Activated naive CD8-positive, alpha-beta T cell treated with anti-CD3 and anti-CD28 coated beads for 36 hours (primary cell): ENCODE measurements around the gene NTM. TPM values are rescaled to one million over a fixed set of nuclear protein-coding genes. Genes with fewer than 3 reads are reported as not detected.

ENCODE experiments used
- DNase-seq: peaks from one replicate; pipeline ENCODE4 v3.0.0; 2021
- H3K27ac Mint-ChIP-seq: one replicate; pipeline ENCODE4 v1.8.0; 2022; ENCODE audit warnings: mild to moderate bottlenecking, moderate library complexity, mixed read lengths
- H3K27me3 Mint-ChIP-seq: one replicate; pipeline ENCODE4 v1.8.0; 2022; ENCODE audit warnings: mild to moderate bottlenecking, mixed read lengths
- H3K36me3 Mint-ChIP-seq: one replicate; pipeline ENCODE4 v1.8.0; 2021; ENCODE audit warnings: mild to moderate bottlenecking, mixed read lengths
- H3K4me1 Mint-ChIP-seq: one replicate; pipeline ENCODE4 v1.8.0; 2021; ENCODE audit warnings: mixed read lengths
- H3K4me3 Mint-ChIP-seq: one replicate; pipeline ENCODE4 v1.8.0; 2022; ENCODE audit warnings: mild to moderate bottlenecking, moderate library complexity, mixed read lengths
- H3K9me3 Mint-ChIP-seq: one replicate; pipeline ENCODE4 v1.8.0; 2022; ENCODE audit warnings: mixed read lengths
- total RNA-seq, 2 experiments: library from RNA; stranded (reverse); gene quantifications; one replicate each; pipeline ENCODE4 v1.2.3, GENCODE V29; 2021

The NTM gene
- total RNA-seq, 2 experiments from 2014 or later, result not detected

GRCh38 chr11:132330515-132330914 lies 960.1 kb downstream of the NTM start:
- H3K4me3 Mint-ChIP-seq, result no peak overlapping the region
- H3K4me1 Mint-ChIP-seq, result no peaks in the 10 kb centered on the region
- no peak overlapping the region for H3K27ac Mint-ChIP-seq

GRCh38 chr11:132332521-132332920 lies 962.1 kb downstream of the NTM start:
- Mint-ChIP-seq H3K27ac (no peak overlapping the region), H3K4me3 (no peak overlapping the region), H3K36me3 (no peaks in the 10 kb centered on the region), H3K27me3 (no peaks in the 10 kb centered on the region), H3K9me3 (no peaks in the 10 kb centered on the region), H3K4me1 (no peaks in the 10 kb centered on the region)
- no peak for DNase-seq

More at GRCh38 chr11:132330515-132330914, 960.1 kb downstream of the NTM start:
- no peaks in the 10 kb centered on the region for H3K27me3 Mint-ChIP-seq
- H3K36me3 Mint-ChIP-seq, result no peaks in the 10 kb centered on the region
- no peaks in the 10 kb centered on the region for H3K9me3 Mint-ChIP-seq
- DNase-seq, result no peak

- no peaks in the 10 kb centered on the region for H3K36me3 Mint-ChIP-seq
- no peaks in the 10 kb centered on the region for H3K9me3 Mint-ChIP-seq
- H3K4me3 Mint-ChIP-seq, result no peak overlapping the region
- no peak overlapping the region for H3K27ac Mint-ChIP-seq
- no peaks in the 10 kb centered on the region for H3K4me1 Mint-ChIP-seq
- no peaks in the 10 kb centered on the region for H3K27me3 Mint-ChIP-seq
- DNase-seq, result no peak
Measured at GRCh38 chr11:132334769-132335280, 964.4 kb downstream of the NTM start.

GRCh38 chr11:132335311-132335710 lies 964.9 kb downstream of the NTM start:
- Mint-ChIP-seq H3K36me3 (no peaks in the 10 kb centered on the region), H3K4me1 (no peaks in the 10 kb centered on the region), H3K4me3 (no peak overlapping the region), H3K27me3 (no peaks in the 10 kb centered on the region), H3K27ac (no peak overlapping the region), H3K9me3 (no peaks in the 10 kb centered on the region)
- DNase-seq, result no peak

GRCh38 chr11:132336781-132337535 lies 966.5 kb downstream of the NTM start:
- Mint-ChIP-seq H3K27ac (no peak overlapping the region), H3K36me3 (no peaks in the 10 kb centered on the region), H3K4me3 (no peak overlapping the region), H3K27me3 (no peaks in the 10 kb centered on the region), H3K9me3 (no peaks in the 10 kb centered on the region), H3K4me1 (no peaks in the 10 kb centered on the region)
- no peak for DNase-seq

GRCh38 chr11:132337819-132338416 lies 967.5 kb downstream of the NTM start:
- Mint-ChIP-seq H3K27ac (no peak overlapping the region), H3K27me3 (no peaks in the 10 kb centered on the region)
- no peak for DNase-seq

GRCh38 chr11:132342408-132342807 lies 972.0 kb downstream of the NTM start:
- Mint-ChIP-seq H3K36me3 (no peaks in the 10 kb centered on the region), H3K4me1 (no peaks in the 10 kb centered on the region), H3K27me3 (no peaks in the 10 kb centered on the region), H3K4me3 (no peak overlapping the region), H3K27ac (no peak overlapping the region), H3K9me3 (no peaks in the 10 kb centered on the region)
- DNase-seq, result no peak

More at GRCh38 chr11:132337819-132338416, 967.5 kb downstream of the NTM start:
- no peaks in the 10 kb centered on the region for H3K9me3 Mint-ChIP-seq
- H3K36me3 Mint-ChIP-seq, result no peaks in the 10 kb centered on the region
- H3K4me3 Mint-ChIP-seq, result no peak overlapping the region
- H3K4me1 Mint-ChIP-seq, result no peaks in the 10 kb centered on the region

GRCh38 chr11:132343445-132344175 lies 973.2 kb downstream of the NTM start:
- H3K4me1 Mint-ChIP-seq, result no peaks in the 10 kb centered on the region
- H3K9me3 Mint-ChIP-seq, result no peaks in the 10 kb centered on the region
- no peaks in the 10 kb centered on the region for H3K27me3 Mint-ChIP-seq
- H3K36me3 Mint-ChIP-seq, result no peaks in the 10 kb centered on the region
- DNase-seq, result no peak
- no peak overlapping the region for H3K27ac Mint-ChIP-seq
- H3K4me3 Mint-ChIP-seq, result no peak overlapping the region

GRCh38 chr11:132346558-132347148 lies 976.2 kb downstream of the NTM start:
- Mint-ChIP-seq H3K9me3 (no peaks in the 10 kb centered on the region), H3K27ac (no peak overlapping the region), H3K27me3 (no peaks in the 10 kb centered on the region), H3K36me3 (no peaks in the 10 kb centered on the region), H3K4me1 (no peaks in the 10 kb centered on the region), H3K4me3 (no peak overlapping the region)
- no peak for DNase-seq

- H3K9me3 Mint-ChIP-seq, result no peaks in the 10 kb centered on the region
- no peaks in the 10 kb centered on the region for H3K36me3 Mint-ChIP-seq
- no peak overlapping the region for H3K4me3 Mint-ChIP-seq
- no peaks in the 10 kb centered on the region for H3K4me1 Mint-ChIP-seq
- no peaks in the 10 kb centered on the region for H3K27me3 Mint-ChIP-seq
- no peak overlapping the region for H3K27ac Mint-ChIP-seq
- no peak for DNase-seq
Measured at GRCh38 chr11:132347156-132348090, 977.0 kb downstream of the NTM start.

GRCh38 chr11:132349811-132350733 lies 979.7 kb downstream of the NTM start:
- no peak overlapping the region for H3K4me3 Mint-ChIP-seq
- no peak overlapping the region for H3K27ac Mint-ChIP-seq
- H3K36me3 Mint-ChIP-seq, result no peaks in the 10 kb centered on the region
- H3K4me1 Mint-ChIP-seq, result no peaks in the 10 kb centered on the region
- no peak for DNase-seq
- H3K9me3 Mint-ChIP-seq, result no peaks in the 10 kb centered on the region
- no peaks in the 10 kb centered on the region for H3K27me3 Mint-ChIP-seq

- Mint-ChIP-seq H3K4me1 (no peaks in the 10 kb centered on the region), H3K27ac (no peak overlapping the region), H3K4me3 (no peak overlapping the region), H3K36me3 (no peaks in the 10 kb centered on the region), H3K27me3 (no peaks in the 10 kb centered on the region), H3K9me3 (no peaks in the 10 kb centered on the region)
- DNase-seq, result no peak
Measured at GRCh38 chr11:132351050-132351449, 980.6 kb downstream of the NTM start.

GRCh38 chr11:132352497-132352896 lies 982.1 kb downstream of the NTM start:
- H3K4me1 Mint-ChIP-seq, result no peaks in the 10 kb centered on the region
- no peak overlapping the region for H3K4me3 Mint-ChIP-seq
- H3K9me3 Mint-ChIP-seq, result no peaks in the 10 kb centered on the region
- no peaks in the 10 kb centered on the region for H3K27me3 Mint-ChIP-seq
- DNase-seq, result no peak
- no peaks in the 10 kb centered on the region for H3K36me3 Mint-ChIP-seq
- H3K27ac Mint-ChIP-seq, result no peak overlapping the region
